Sigmoid colon (tissue), 7 donors: ENCODE results near the gene ERAS. TPM values are rescaled to one million over a fixed set of nuclear protein-coding genes. Genes with fewer than 3 reads are reported as not detected.

ENCODE experiments used
- DNase-seq: peaks from one replicate; pipeline ENCODE4 v3.0.0-alpha.2; 2019
- H3K27ac ChIP-seq, 4 donors: fragments of 200-600 bp; sonication (generic); one replicate each; pipeline ENCODE4 v1.5.1; 2016 to 2019; ENCODE audit warnings: mild to moderate bottlenecking in 1 of 4
- H3K27me3 ChIP-seq, 3 donors: fragments of 200-600 bp; sonication (generic); one replicate each; pipeline ENCODE4 v1.5.1; 2019; ENCODE audit warnings: mild to moderate bottlenecking in 1 of 3
- H3K36me3 ChIP-seq, 4 donors: fragments of 200-600 bp; sonication (generic); one replicate each; pipeline ENCODE4 v1.5.1; 2016 to 2019
- H3K4me1 ChIP-seq, 4 donors: fragments of 200-600 bp; sonication (generic); one replicate each; pipeline ENCODE4 v1.5.1; 2017 to 2019
- H3K4me3 ChIP-seq, 4 donors: fragments of 200-600 bp; sonication (generic); one replicate each; pipeline ENCODE4 v1.5.1; 2017 to 2019; ENCODE audit warnings: mild to moderate bottlenecking in 2 of 4, moderate library complexity in 1 of 4
- H3K9me3 ChIP-seq, 4 donors: fragments of 200-600 bp in 3 of 4; sonication (generic) in 3 of 4; one replicate each; pipeline versions ENCODE4 v1.5.1 to v1.6.1; 2013 to 2019
- EP300 ChIP-seq, 4 donors: sonication (generic); formaldehyde crosslinking; IDR thresholded peaks; one replicate each; pipeline ENCODE4 v1.6.1; 2017; ENCODE audit warnings: antibody characterized with exemption in 4 of 4
- POLR2A ChIP-seq, 2 donors: fragments of 450-650 bp; IDR thresholded peaks; one replicate each; pipeline ENCODE4 v1.6.1; 2016; ENCODE audit warnings: antibody characterized with exemption in 2 of 2, mild to moderate bottlenecking in 2 of 2, moderate library complexity in 2 of 2
- POLR2AphosphoS5 ChIP-seq, 4 donors: sonication (generic); formaldehyde crosslinking; IDR thresholded peaks; one replicate each; pipeline ENCODE4 v1.6.1; 2017; ENCODE audit warnings: antibody characterized with exemption in 4 of 4
- WGBS, 2 donors: extraction: QIAGEN DNeasy Blood & Tissue Kit; methylation state at CpG; one replicate each; pipeline ENCODE4 v1.1.7; 2013; 5-methylcytosine and 5-hydroxymethylcytosine counted together
- intact Hi-C: fragments of 100-400 bp; cut with DNase I; formaldehyde crosslinking; loops from one replicate; pipeline ENCODE4 v1.15.1; 2023
- polyA plus RNA-seq, 3 donors: library from polyadenylated mRNA; stranded (reverse); fragments of 200-250 nt; gene quantifications; one replicate each; pipeline ENCODE4 v1.2.3, GENCODE V29; 2013
- total RNA-seq, 4 donors: library from RNA; depleted of rRNA; stranded (reverse); fragments of >200 nt; gene quantifications; one replicate each; pipeline ENCODE4 v1.1.0, GENCODE V29; 2016
- TF ChIP-seq, protein P1 (sequence below), 4 experiments: fragments of 450-650 bp in 3 of 4; fragments of 200-600 bp in 1 of 4; IDR thresholded peaks; one replicate each; pipeline ENCODE4 v1.5.1; 2016 to 2019; ENCODE audit warnings: antibody characterized with exemption in 4 of 4, mild to moderate bottlenecking in 3 of 4, moderate library complexity in 2 of 4
- donor health status: healthy with polysubstance abuse.
- donor health status: Bipolar disorder and iron deficiency.
- donor health status: healthy.

Gene ERAS
- total and polyA plus RNA-seq, 7 donors: 0.12 TPM; not detected in 6

DNA sequence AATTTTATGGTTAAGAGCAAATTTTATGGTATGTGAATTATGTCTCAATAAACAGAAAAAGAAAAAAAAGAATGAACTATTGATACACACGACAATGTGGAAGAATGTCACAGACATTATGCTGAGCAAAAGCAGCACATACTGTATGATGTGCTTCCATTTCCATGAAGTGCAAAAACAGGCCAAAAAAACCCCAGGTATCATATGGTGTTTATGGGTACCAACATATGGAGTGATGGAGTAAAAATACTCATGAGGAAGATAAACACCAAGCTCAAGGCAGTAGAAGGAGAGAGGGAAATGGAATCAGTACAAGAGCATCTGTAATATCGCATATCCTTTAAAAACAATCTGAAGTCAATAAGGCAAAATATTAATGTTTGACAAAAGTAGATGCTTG is 44.1 kb upstream of the ERAS start:
- Histone ChIP-seq H3K27ac (no peak overlapping the region), H3K4me3 (no peak overlapping the region), H3K36me3 (no peaks in the 10 kb centered on the region), H3K27me3 (no peaks in the 10 kb centered on the region), H3K4me1 (no peaks in the 10 kb centered on the region), H3K9me3 (no peaks in the 10 kb centered on the region)
- TF ChIP-seq EP300 (IDR thresholded peaks at IDR 0.05) (no peak), POLR2AphosphoS5 (IDR thresholded peaks at IDR 0.05) (no peak), POLR2A (IDR thresholded peaks at IDR 0.05) (no peak)
- TF ChIP-seq, protein P1, sequence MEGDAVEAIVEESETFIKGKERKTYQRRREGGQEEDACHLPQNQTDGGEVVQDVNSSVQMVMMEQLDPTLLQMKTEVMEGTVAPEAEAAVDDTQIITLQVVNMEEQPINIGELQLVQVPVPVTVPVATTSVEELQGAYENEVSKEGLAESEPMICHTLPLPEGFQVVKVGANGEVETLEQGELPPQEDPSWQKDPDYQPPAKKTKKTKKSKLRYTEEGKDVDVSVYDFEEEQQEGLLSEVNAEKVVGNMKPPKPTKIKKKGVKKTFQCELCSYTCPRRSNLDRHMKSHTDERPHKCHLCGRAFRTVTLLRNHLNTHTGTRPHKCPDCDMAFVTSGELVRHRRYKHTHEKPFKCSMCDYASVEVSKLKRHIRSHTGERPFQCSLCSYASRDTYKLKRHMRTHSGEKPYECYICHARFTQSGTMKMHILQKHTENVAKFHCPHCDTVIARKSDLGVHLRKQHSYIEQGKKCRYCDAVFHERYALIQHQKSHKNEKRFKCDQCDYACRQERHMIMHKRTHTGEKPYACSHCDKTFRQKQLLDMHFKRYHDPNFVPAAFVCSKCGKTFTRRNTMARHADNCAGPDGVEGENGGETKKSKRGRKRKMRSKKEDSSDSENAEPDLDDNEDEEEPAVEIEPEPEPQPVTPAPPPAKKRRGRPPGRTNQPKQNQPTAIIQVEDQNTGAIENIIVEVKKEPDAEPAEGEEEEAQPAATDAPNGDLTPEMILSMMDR (IDR thresholded peaks at IDR 0.05): no peak
- DNase-seq: no peak
- WGBS, 2 donors: 52 to 78% methylated on average over 2 of the region's 2 CpGs
- intact Hi-C loops: no loop called here

DNA sequence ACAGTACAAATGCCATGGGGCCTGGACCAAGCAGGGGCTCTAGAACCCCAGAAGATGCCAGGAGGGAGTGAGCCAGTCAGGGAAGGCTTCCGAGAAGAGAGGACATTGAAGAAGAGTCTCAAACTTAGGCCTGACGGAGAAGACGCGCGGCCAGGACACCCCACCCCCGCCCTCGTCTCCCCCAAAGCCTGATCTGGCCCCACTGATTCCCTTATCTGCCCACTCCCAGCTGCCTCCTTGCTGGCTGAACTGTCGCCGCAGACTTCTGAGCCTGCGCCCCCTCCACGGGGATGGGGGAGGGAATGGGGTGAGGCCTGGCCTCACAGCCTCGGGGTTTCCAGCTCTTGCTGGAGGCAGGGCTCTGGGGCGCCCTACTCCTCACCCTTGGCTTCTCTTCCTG is 43.5 kb upstream of the ERAS start:
- Histone ChIP-seq H3K4me1 (no peaks in the 10 kb centered on the region), H3K9me3 (no peaks in the 10 kb centered on the region), H3K36me3 (no peaks in the 10 kb centered on the region), H3K27ac (no peak overlapping the region), H3K4me3 (no peak overlapping the region), H3K27me3 (no peaks in the 10 kb centered on the region)
- 85 to 89% methylated on average over 13 of the region's 13 CpGs for WGBS, 2 donors
- intact Hi-C loops: no loop called here
- TF ChIP-seq POLR2A (IDR thresholded peaks at IDR 0.05) (no peak), POLR2AphosphoS5 (IDR thresholded peaks at IDR 0.05) (no peak), EP300 (IDR thresholded peaks at IDR 0.05) (no peak)
- TF ChIP-seq, protein P1 (IDR thresholded peaks at IDR 0.05): no peak
- no peak for DNase-seq

DNA sequence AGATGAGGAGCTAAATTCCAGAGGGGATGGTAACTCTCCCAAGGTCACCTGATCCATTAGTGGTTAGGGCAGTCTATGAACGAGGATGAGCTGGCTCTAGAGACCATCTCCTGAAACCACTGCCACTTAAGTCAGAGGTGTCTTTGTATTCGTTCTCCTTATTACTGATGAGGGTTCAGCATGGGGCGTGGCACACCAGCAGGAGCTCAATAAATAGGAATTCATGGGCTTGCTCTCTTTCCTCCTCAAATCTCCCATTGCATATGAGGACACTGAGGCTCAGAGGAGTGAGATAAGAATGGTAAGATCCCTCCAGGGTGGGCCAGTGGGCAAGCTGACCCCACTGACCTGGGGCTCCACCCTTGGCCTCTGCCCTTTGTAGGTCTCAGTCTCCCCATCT is 41.6 kb upstream of the ERAS start:
- TF ChIP-seq POLR2AphosphoS5 (IDR thresholded peaks at IDR 0.05) (no peak), EP300 (IDR thresholded peaks at IDR 0.05) (no peak), POLR2A (IDR thresholded peaks at IDR 0.05) (no peak)
- TF ChIP-seq, protein P1 (IDR thresholded peaks at IDR 0.05): no peak
- H3K27me3 ChIP-seq: no peaks in the 10 kb centered on the region
- no peaks in the 10 kb centered on the region for H3K9me3 ChIP-seq
- no peak for DNase-seq
- 46 to 59% methylated on average over 3 of the region's 3 CpGs for WGBS, 2 donors
- no peaks in the 10 kb centered on the region for H3K4me1 ChIP-seq
- H3K27ac ChIP-seq: no peak overlapping the region
- no peaks in the 10 kb centered on the region for H3K36me3 ChIP-seq
- H3K4me3 ChIP-seq: no peak overlapping the region
- intact Hi-C loops: no loop called here

DNA sequence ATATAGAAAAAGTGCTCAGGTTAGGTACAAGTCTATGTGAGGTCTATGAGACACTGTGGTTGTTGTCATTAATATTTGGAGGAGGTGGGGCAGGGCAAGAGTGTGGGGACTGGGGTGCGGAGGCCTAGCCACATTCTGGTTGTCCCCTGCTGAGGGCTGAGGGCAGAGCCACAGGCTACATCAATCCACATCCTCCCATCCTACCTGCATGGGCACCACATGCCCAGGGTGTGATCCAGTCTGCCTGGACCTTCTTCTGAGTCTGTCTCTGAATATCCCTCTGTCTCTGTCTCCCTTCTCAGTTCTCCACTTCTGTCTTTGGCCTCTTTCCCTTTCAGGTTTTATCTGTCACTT is 41.1 kb upstream of the ERAS start:
- Histone ChIP-seq H3K4me1 (no peaks in the 10 kb centered on the region), H3K27me3 (no peaks in the 10 kb centered on the region), H3K4me3 (no peak overlapping the region), H3K36me3 (no peaks in the 10 kb centered on the region), H3K9me3 (no peaks in the 10 kb centered on the region), H3K27ac (no peak overlapping the region)
- 75 to 83% methylated on average over 1 of the region's 1 CpG for WGBS, 2 donors
- intact Hi-C loops: no loop called here
- DNase-seq: no peak
- TF ChIP-seq, protein P1 (IDR thresholded peaks at IDR 0.05): no peak
- TF ChIP-seq EP300 (IDR thresholded peaks at IDR 0.05) (no peak), POLR2A (IDR thresholded peaks at IDR 0.05) (no peak), POLR2AphosphoS5 (IDR thresholded peaks at IDR 0.05) (no peak)

DNA sequence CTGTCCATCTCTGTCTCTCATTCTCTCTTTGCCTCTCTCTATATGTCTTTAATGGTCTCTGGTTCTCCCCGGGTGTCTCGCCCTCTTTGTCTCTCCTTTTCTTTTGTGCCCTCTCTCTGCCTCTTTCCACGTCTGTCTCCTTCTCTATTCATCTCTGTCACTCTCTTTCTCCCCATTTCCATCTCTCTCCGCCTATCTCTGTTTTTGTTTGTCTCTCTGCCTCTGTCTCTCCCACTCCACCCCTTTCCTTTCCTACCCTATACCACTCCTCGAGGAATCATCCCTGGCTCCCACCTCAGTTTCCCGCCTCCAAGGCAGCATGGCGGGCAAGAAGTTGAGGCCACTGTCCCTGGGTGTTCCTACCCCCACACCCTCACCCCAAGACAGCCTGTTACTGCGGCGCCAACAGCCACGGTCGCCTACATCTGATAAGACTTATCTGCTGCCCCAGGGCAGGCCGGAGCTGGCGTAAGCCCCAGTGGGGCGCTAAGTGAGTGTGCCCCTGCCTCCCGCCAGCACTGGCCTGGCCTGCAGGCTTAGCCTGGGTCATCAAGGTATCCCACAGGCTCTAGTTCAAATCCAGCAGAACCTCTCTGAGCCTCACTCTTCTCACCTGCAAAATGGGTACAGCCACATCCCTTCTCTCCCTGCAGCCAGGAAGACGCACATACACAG is 40.6 kb upstream of the ERAS start:
- intact Hi-C loops: no loop called here
- DNase-seq: no peak
- no peaks in the 10 kb centered on the region for H3K36me3 ChIP-seq

More for the DNA sequence above, 40.6 kb upstream of the ERAS start:
- Histone ChIP-seq H3K4me3 (no peak overlapping the region), H3K27me3 (no peaks in the 10 kb centered on the region), H3K4me1 (no peaks in the 10 kb centered on the region), H3K9me3 (no peaks in the 10 kb centered on the region), H3K27ac (no peak overlapping the region)
- WGBS, 2 donors: 85 to 86% methylated on average over 16 of the region's 16 CpGs
- TF ChIP-seq, protein P1 (IDR thresholded peaks at IDR 0.05): no peak
